Measurements from ENCODE around the gene AP3S1. TPM values are rescaled to one million over a fixed set of nuclear protein-coding genes. Genes with fewer than 3 reads are reported as not detected.
A peak's percentile ranks its signal among the peaks of the same experiment; 100 is the strongest.

The AP3S1 gene
- polyA plus RNA-seq, 3 donors = 30.2 to 86.1 (median 84.8) TPM

DNA sequence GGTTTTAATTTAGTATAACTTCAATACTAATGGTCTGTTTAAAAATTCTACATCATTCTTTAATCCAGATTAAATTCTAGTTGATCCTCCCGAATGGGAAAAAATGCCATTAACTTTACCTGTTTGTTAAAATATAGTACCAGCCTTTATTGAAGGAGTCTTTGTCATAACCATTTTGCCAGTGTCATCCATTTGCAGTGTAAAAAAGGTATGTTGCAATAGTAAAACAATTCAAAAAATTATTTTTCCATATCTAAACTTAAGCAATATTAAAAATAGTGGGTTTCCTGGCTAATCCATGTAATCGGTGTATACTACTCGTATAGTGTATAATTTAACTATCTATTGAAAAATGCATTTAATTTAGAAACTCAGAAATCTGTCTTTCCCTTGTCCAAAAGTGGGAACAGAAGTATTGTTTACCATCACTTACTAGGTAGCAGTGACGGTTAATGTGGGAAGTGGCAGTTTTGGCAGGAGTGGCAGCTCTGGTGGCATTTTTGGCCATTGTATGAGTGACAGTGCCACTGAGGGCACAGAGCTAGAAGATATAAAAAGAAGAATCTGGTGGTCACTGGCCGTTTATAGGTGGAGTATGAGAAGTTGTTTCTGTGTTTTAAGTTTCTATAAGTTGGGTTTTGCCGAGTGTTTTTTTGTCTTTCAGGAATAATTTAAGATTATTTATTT, 1.9 kb downstream of the AP3S1 start:
- Mint-ChIP-seq H3K36me3 (no peaks in the 10 kb centered on the region), H3K27me3 (ENCODE audit: low read depth in 3 of 3) (no peaks in the 10 kb centered on the region), H3K27ac (peak overlapping the region in 2 of 7 donors; percentile 31 to 33), H3K4me3 (peak overlapping the region; percentile 95 to 97), H3K9me3 (no peaks in the 10 kb centered on the region), H3K4me1 (peaks cover 43% of the 10 kb centered on the region)
- intact Hi-C loops (cut with micrococcal nuclease) = loop anchor here (5.0 kb wide), 4 partner anchors 189 to 244 kb away; partner anchors contain the start of genes TMED7 (in 2 of the 2), ARL14EPL (in 1 of the 2) and COMMD10 (in 1 of the 2)
- Histone ChIP-seq H3K36me3 (replicated peaks in 1 of 2; ENCODE audit: control insufficient read depth in 1 of 2, insufficient read depth in 2 of 2, low read length in 2 of 2) (no peaks in the 10 kb centered on the region), H2AFZ (ENCODE audit: insufficient read depth, low read depth, low read length, poor library complexity, severe bottlenecking) (no peak overlapping the region), H3K4me1 (ENCODE audit: control insufficient read depth in 1 of 2, insufficient read depth in 2 of 2, low read length in 2 of 2) (peaks cover 34 to 43% of the 10 kb centered on the region in 2 donors), H3K79me2 (ENCODE audit: insufficient read depth, low read length) (peaks cover 95% of the 10 kb centered on the region), H3K27ac (ENCODE audit: low read depth in 1 of 2, low read length in 2 of 2) (no peak overlapping the region), H3K4me3 (replicated peaks in 1 of 3; ENCODE audit: low read depth in 2 of 3, low read length in 3 of 3) (peak overlapping the region in 1 of 3 experiments; percentile 91), H3K4me2 (replicated peaks; ENCODE audit: extremely low read depth, low read length, poor library complexity, severe bottlenecking) (peak overlapping the region; percentile 84), H3K9me3 (replicated peaks in 1 of 2; ENCODE audit: control insufficient read depth in 1 of 2, insufficient read depth in 1 of 2, low read length in 2 of 2) (no peaks in the 10 kb centered on the region), H3K9ac (ENCODE audit: insufficient read depth, low read length, poor library complexity, severe bottlenecking) (no peak overlapping the region), H3K27me3 (ENCODE audit: control insufficient read depth in 2 of 2, insufficient read depth in 2 of 2, low read length in 2 of 2) (no peaks in the 10 kb centered on the region), H4K20me1 (ENCODE audit: insufficient read depth, low read length) (peaks cover 38% of the 10 kb centered on the region)
- WGBS (ENCODE audit: insufficient coverage) = 0% methylated on average over 1 of the region's 6 CpGs
- TF ChIP-seq, protein P1, sequence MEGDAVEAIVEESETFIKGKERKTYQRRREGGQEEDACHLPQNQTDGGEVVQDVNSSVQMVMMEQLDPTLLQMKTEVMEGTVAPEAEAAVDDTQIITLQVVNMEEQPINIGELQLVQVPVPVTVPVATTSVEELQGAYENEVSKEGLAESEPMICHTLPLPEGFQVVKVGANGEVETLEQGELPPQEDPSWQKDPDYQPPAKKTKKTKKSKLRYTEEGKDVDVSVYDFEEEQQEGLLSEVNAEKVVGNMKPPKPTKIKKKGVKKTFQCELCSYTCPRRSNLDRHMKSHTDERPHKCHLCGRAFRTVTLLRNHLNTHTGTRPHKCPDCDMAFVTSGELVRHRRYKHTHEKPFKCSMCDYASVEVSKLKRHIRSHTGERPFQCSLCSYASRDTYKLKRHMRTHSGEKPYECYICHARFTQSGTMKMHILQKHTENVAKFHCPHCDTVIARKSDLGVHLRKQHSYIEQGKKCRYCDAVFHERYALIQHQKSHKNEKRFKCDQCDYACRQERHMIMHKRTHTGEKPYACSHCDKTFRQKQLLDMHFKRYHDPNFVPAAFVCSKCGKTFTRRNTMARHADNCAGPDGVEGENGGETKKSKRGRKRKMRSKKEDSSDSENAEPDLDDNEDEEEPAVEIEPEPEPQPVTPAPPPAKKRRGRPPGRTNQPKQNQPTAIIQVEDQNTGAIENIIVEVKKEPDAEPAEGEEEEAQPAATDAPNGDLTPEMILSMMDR (IDR thresholded peaks at IDR 0.05) = no peak
- peak in 1 of 3 donors; percentile 9 for DNase-seq

DNA sequence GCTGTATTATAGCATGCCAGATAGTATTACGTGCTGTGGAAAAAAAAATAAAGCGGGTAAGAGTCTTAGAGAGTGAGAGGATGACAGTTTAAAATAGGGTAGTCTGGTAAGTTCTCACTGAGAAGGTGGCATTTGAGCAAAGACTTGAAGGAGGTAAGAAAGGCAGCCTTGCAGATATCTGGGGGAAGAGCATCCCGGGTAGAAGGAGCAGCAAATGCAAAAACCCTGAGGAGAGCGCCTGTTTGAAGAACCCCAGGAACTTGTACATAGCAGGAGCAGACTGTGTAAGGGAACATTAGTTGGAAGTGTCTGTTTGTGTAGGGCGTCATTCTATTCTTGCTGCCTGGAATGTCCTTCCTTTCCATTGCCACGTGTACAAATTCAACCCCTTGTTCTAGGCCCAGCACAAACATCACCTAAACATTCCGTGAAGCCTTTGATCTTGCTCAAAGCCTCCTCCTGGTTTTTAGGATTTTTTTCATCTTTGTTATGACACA, 2.6 kb downstream of the AP3S1 start:
- Mint-ChIP-seq H3K27me3 (ENCODE audit: low read depth in 3 of 3) (no peaks in the 10 kb centered on the region), H3K27ac (peak overlapping the region in 2 of 7 donors; percentile 33 to 78), H3K36me3 (no peaks in the 10 kb centered on the region), H3K9me3 (no peaks in the 10 kb centered on the region), H3K4me3 (no peak overlapping the region), H3K4me1 (peaks cover 38% of the 10 kb centered on the region)
- H3K4me2 ChIP-seq (replicated peaks; ENCODE audit: extremely low read depth, low read length, poor library complexity, severe bottlenecking) = no peak overlapping the region
- H3K79me2 ChIP-seq (ENCODE audit: insufficient read depth, low read length) = peaks cover 95% of the 10 kb centered on the region
- WGBS (ENCODE audit: insufficient coverage) = 92% methylated on average over 4 of the region's 7 CpGs
- no peak overlapping the region for H3K9ac ChIP-seq (ENCODE audit: insufficient read depth, low read length, poor library complexity, severe bottlenecking)
- H3K9me3 ChIP-seq (replicated peaks in 1 of 2; ENCODE audit: control insufficient read depth in 1 of 2, insufficient read depth in 1 of 2, low read length in 2 of 2) = no peaks in the 10 kb centered on the region
- H3K4me1 ChIP-seq (ENCODE audit: control insufficient read depth in 1 of 2, insufficient read depth in 2 of 2, low read length in 2 of 2) = peaks cover 26 to 35% of the 10 kb centered on the region in 2 donors
- TF ChIP-seq, protein P1 (IDR thresholded peaks at IDR 0.05) = no peak
- intact Hi-C loops (cut with micrococcal nuclease) = loop anchor here (5.0 kb wide), 4 partner anchors 188 to 243 kb away; partner anchors contain the start of genes TMED7 (in 2 of the 2), ARL14EPL (in 1 of the 2) and COMMD10 (in 1 of the 2)
- no peak overlapping the region for H3K27ac ChIP-seq (ENCODE audit: low read depth in 1 of 2, low read length in 2 of 2)
- H3K36me3 ChIP-seq (replicated peaks in 1 of 2; ENCODE audit: control insufficient read depth in 1 of 2, insufficient read depth in 2 of 2, low read length in 2 of 2) = no peaks in the 10 kb centered on the region
- peaks cover 38% of the 10 kb centered on the region for H4K20me1 ChIP-seq (ENCODE audit: insufficient read depth, low read length)
- H3K27me3 ChIP-seq (ENCODE audit: control insufficient read depth in 2 of 2, insufficient read depth in 2 of 2, low read length in 2 of 2) = no peaks in the 10 kb centered on the region
- H3K4me3 ChIP-seq (replicated peaks in 1 of 3; ENCODE audit: low read depth in 2 of 3, low read length in 3 of 3) = no peak overlapping the region
- no peak for DNase-seq
- H2AFZ ChIP-seq (ENCODE audit: insufficient read depth, low read depth, low read length, poor library complexity, severe bottlenecking) = no peak overlapping the region

Measured in CD14-positive monocyte (primary cell).